ENCODE results near the gene PON3.

GRCh38 chr7:95398155-95398940, 2.2 kb upstream of the PON3 start:
- TF ChIP-seq, protein P1, sequence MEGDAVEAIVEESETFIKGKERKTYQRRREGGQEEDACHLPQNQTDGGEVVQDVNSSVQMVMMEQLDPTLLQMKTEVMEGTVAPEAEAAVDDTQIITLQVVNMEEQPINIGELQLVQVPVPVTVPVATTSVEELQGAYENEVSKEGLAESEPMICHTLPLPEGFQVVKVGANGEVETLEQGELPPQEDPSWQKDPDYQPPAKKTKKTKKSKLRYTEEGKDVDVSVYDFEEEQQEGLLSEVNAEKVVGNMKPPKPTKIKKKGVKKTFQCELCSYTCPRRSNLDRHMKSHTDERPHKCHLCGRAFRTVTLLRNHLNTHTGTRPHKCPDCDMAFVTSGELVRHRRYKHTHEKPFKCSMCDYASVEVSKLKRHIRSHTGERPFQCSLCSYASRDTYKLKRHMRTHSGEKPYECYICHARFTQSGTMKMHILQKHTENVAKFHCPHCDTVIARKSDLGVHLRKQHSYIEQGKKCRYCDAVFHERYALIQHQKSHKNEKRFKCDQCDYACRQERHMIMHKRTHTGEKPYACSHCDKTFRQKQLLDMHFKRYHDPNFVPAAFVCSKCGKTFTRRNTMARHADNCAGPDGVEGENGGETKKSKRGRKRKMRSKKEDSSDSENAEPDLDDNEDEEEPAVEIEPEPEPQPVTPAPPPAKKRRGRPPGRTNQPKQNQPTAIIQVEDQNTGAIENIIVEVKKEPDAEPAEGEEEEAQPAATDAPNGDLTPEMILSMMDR (IDR thresholded peaks at IDR 0.05), result no peak
- no peak for TF ChIP-seq EZH2phosphoT487 (IDR thresholded peaks at IDR 0.05)

Data from neural progenitor cell (in vitro differentiated cells).